Measurements from ENCODE around the gene KPNB1. TPM values are rescaled to one million over a fixed set of nuclear protein-coding genes. Genes with fewer than 3 reads are reported as not detected.

The KPNB1 gene
- total RNA-seq, 6 donors from 2014 or later = 162 to 223 (median 175) TPM

- Histone ChIP-seq H3K27ac (no peak overlapping the region), H3K4me3 (no peak overlapping the region), H3K9me3 (no peaks in the 10 kb centered on the region), H3K36me3 (no peaks in the 10 kb centered on the region), H3K27me3 (no peaks in the 10 kb centered on the region), H3K4me1 (peaks cover under 1 to 11% (median under 1%) of the 10 kb centered on the region in 4 donors)
- DNase-seq (no peak), ATAC-seq (ENCODE audit: low FRiP score in 2 of 2) (no peak)
- 85 to 100% methylated on average over 2 of the region's 2 CpGs for WGBS, 2 donors
- TF ChIP-seq POLR2AphosphoS5 (IDR thresholded peaks at IDR 0.05) (no peak), CTCF (IDR thresholded peaks at IDR 0.05) (no peak), POLR2A (IDR thresholded peaks at IDR 0.05) (no peak), EP300 (IDR thresholded peaks at IDR 0.05) (no peak)
Measured at GRCh38 chr17:47643116-47643515, 6.6 kb upstream of the KPNB1 start.

- Histone ChIP-seq H3K27ac (no peak overlapping the region), H3K36me3 (no peaks in the 10 kb centered on the region), H3K27me3 (no peaks in the 10 kb centered on the region), H3K9me3 (no peaks in the 10 kb centered on the region), H3K4me1 (peaks cover 8 to 20% (median 9%) of the 10 kb centered on the region in 4 donors), H3K4me3 (no peak overlapping the region)
- 67 to 79% methylated on average over 5 of the region's 5 CpGs for WGBS, 2 donors
- TF ChIP-seq POLR2A (IDR thresholded peaks at IDR 0.05) (no peak), EP300 (IDR thresholded peaks at IDR 0.05) (no peak), CTCF (IDR thresholded peaks at IDR 0.05) (no peak), POLR2AphosphoS5 (IDR thresholded peaks at IDR 0.05) (no peak)
- ATAC-seq (ENCODE audit: low FRiP score in 2 of 2) (no peak), DNase-seq (peak in 1 of 2 donors; percentile 23)
Measured at GRCh38 chr17:47644324-47644723, 5.4 kb upstream of the KPNB1 start.

GRCh38 chr17:47649972-47650524, 329 bp downstream of the KPNB1 start:
- Histone ChIP-seq H3K27ac (peak overlapping the region; percentile 85 to 99 (median 96)), H3K4me1 (peaks cover 22 to 65% (median 35%) of the 10 kb centered on the region in 4 donors), H3K27me3 (no peaks in the 10 kb centered on the region), H3K9me3 (no peaks in the 10 kb centered on the region), H3K36me3 (peaks cover 15 to 35% (median 28%) of the 10 kb centered on the region in 4 donors), H3K4me3 (peak overlapping the region; percentile 93 to 98 (median 94))
- 0% methylated on average over 4 to 27 of the region's 48 CpGs for WGBS, 2 donors
- TF ChIP-seq POLR2A (IDR thresholded peaks at IDR 0.05) (peak in 1 of 4 donors; percentile 48), POLR2AphosphoS5 (IDR thresholded peaks at IDR 0.05) (peak in 1 of 2 donors; percentile 21), EP300 (IDR thresholded peaks at IDR 0.05) (no peak)
- ATAC-seq (ENCODE audit: low FRiP score in 2 of 2) (peak; percentile 2 to 30), DNase-seq (no peak)

- peaks cover 15 to 43% (median 32%) of the 10 kb centered on the region in 4 donors for H3K36me3 ChIP-seq
- TF ChIP-seq CTCF (IDR thresholded peaks at IDR 0.05) (peak in 1 of 6 experiments; percentile 4), POLR2AphosphoS5 (IDR thresholded peaks at IDR 0.05) (peak in 1 of 2 donors; percentile 35), EP300 (IDR thresholded peaks at IDR 0.05) (no peak), POLR2A (IDR thresholded peaks at IDR 0.05) (no peak)
- peaks cover 22 to 72% (median 36%) of the 10 kb centered on the region in 4 donors for H3K4me1 ChIP-seq
- 4 to 6% methylated on average over 9 to 21 of the region's 39 CpGs for WGBS, 2 donors
- peak overlapping the region; percentile 85 to 99 (median 96) for H3K27ac ChIP-seq
- peak overlapping the region; percentile 93 to 98 (median 94) for H3K4me3 ChIP-seq
- DNase-seq (peak; percentile 96 to 98), ATAC-seq (ENCODE audit: low FRiP score in 2 of 2) (peak; percentile 88)
- H3K9me3 ChIP-seq = no peaks in the 10 kb centered on the region
- H3K27me3 ChIP-seq = no peaks in the 10 kb centered on the region
Measured at GRCh38 chr17:47650525-47651522, 1.1 kb downstream of the KPNB1 start.

- H3K4me3 ChIP-seq = no peak overlapping the region
- H3K9me3 ChIP-seq = no peaks in the 10 kb centered on the region
- peaks cover 22 to 70% (median 36%) of the 10 kb centered on the region in 4 donors for H3K4me1 ChIP-seq
- 58 to 59% methylated on average over 2 of the region's 2 CpGs for WGBS, 2 donors
- no peak for TF ChIP-seq POLR2AphosphoS5 (IDR thresholded peaks at IDR 0.05)
- no peak for TF ChIP-seq EP300 (IDR thresholded peaks at IDR 0.05)
- no peak for TF ChIP-seq CTCF (IDR thresholded peaks at IDR 0.05)
- no peak for TF ChIP-seq POLR2A (IDR thresholded peaks at IDR 0.05)
- no peak for ATAC-seq (ENCODE audit: low FRiP score in 2 of 2)
- DNase-seq = no peak
- H3K36me3 ChIP-seq = peaks cover 19 to 52% (median 40%) of the 10 kb centered on the region in 4 donors
- H3K27me3 ChIP-seq = no peaks in the 10 kb centered on the region
- H3K27ac ChIP-seq = peak overlapping the region in 1 of 4 donors; percentile 98
Measured at GRCh38 chr17:47651704-47652103, 2.0 kb downstream of the KPNB1 start.
